Thyroid gland (tissue), 4 donors: ENCODE data around the gene ESPNL.

Experiments used
- POLR2A ChIP-seq, 2 donors: fragments of 450-650 bp; IDR thresholded peaks; one replicate each; pipeline ENCODE4 v1.6.1; 2017; ENCODE audit warnings: antibody characterized with exemption in 2 of 2, mild to moderate bottlenecking in 2 of 2, moderate library complexity in 1 of 2
- TF ChIP-seq, protein P1 (sequence below), 6 experiments: fragments of 200-600 bp in 3 of 6; fragments of 450-650 bp in 3 of 6; sonication (generic) in 3 of 6; IDR thresholded peaks; one replicate each; pipeline ENCODE4 v1.5.1; 2016 to 2019; ENCODE audit warnings: antibody characterized with exemption in 6 of 6, mild to moderate bottlenecking in 2 of 6, inconsistent platforms in 1 of 6, moderate library complexity in 1 of 6

DNA sequence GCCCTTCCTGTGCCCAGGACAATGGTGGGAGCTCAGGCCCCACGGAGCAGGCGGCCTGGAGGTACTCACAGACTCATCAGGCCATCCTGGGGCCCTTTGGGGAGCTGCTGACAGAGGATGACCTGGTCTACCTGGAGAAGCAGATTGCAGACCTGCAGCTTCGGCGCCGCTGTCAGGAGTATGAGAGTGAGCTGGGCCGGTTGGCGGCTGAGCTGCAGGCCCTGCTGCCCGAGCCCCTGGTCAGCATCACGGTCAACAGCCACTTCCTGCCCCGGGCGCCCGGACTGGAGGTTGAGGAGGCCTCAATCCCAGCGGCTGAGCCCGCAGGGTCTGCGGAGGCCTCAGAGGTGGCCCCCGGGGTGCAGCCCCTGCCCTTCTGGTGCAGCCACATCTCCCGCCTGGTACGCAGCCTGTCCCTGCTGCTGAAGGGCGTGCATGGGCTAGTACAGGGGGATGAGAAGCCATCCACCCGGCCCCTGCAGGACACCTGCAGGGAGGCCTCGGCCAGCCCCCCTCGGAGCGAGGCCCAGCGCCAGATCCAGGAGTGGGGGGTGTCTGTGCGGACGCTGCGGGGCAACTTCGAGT, 30.1 kb downstream of the ESPNL start:
- TF ChIP-seq, protein P1, sequence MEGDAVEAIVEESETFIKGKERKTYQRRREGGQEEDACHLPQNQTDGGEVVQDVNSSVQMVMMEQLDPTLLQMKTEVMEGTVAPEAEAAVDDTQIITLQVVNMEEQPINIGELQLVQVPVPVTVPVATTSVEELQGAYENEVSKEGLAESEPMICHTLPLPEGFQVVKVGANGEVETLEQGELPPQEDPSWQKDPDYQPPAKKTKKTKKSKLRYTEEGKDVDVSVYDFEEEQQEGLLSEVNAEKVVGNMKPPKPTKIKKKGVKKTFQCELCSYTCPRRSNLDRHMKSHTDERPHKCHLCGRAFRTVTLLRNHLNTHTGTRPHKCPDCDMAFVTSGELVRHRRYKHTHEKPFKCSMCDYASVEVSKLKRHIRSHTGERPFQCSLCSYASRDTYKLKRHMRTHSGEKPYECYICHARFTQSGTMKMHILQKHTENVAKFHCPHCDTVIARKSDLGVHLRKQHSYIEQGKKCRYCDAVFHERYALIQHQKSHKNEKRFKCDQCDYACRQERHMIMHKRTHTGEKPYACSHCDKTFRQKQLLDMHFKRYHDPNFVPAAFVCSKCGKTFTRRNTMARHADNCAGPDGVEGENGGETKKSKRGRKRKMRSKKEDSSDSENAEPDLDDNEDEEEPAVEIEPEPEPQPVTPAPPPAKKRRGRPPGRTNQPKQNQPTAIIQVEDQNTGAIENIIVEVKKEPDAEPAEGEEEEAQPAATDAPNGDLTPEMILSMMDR (IDR thresholded peaks at IDR 0.05) = no peak
- TF ChIP-seq POLR2A (IDR thresholded peaks at IDR 0.05) = no peak
